IPS DF 6.9 (cell line): ENCODE measurements around the gene SNPH.

ENCODE experiments used
- DNase-seq: peaks from one replicate; pipeline ENCODE4 v3.0.0-alpha.2; 2013; ENCODE audit warnings: low read depth, low spot score
- H3K27ac ChIP-seq: one replicate; pipeline ENCODE4 v1.5.1; 2013; ENCODE audit warnings: low read length, control low read depth
- H3K27me3 ChIP-seq: 2 replicates; pipeline ENCODE4 v1.6.1; 2013; ENCODE audit warnings: mild to moderate bottlenecking, low read length; ENCODE audit not compliant: control insufficient read depth, insufficient read depth
- H3K36me3 ChIP-seq: 2 replicates; pipeline ENCODE4 v1.6.1; 2013; ENCODE audit warnings: low read length; ENCODE audit not compliant: control insufficient read depth, insufficient read depth
- H3K4me1 ChIP-seq: 2 replicates; pipeline ENCODE4 v1.6.1; 2013; ENCODE audit warnings: low read length; ENCODE audit not compliant: control insufficient read depth, insufficient read depth
- H3K4me3 ChIP-seq: 2 replicates; pipeline ENCODE4 v1.5.1; 2013; ENCODE audit warnings: mild to moderate bottlenecking, low read length
- H3K9me3 ChIP-seq: 2 replicates; pipeline ENCODE4 v1.6.1; 2013; ENCODE audit warnings: low read length, inconsistent platforms; ENCODE audit not compliant: control insufficient read depth, insufficient read depth
- WGBS: extraction: QIAGEN DNeasy Blood & Tissue Kit; methylation state at CpG from one replicate; pipeline ENCODE4 v1.1.7; 2013; ENCODE audit warnings: mixed read lengths, missing lambda C conversion rate; ENCODE audit not compliant: insufficient read length, insufficient coverage; 5-methylcytosine and 5-hydroxymethylcytosine counted together

Gene SNPH

GRCh38 chr20:1307571-1307971 is 41.5 kb downstream of the SNPH start:
- no CpG with 5 or more reads among the region's 13 CpGs for WGBS

DNA sequence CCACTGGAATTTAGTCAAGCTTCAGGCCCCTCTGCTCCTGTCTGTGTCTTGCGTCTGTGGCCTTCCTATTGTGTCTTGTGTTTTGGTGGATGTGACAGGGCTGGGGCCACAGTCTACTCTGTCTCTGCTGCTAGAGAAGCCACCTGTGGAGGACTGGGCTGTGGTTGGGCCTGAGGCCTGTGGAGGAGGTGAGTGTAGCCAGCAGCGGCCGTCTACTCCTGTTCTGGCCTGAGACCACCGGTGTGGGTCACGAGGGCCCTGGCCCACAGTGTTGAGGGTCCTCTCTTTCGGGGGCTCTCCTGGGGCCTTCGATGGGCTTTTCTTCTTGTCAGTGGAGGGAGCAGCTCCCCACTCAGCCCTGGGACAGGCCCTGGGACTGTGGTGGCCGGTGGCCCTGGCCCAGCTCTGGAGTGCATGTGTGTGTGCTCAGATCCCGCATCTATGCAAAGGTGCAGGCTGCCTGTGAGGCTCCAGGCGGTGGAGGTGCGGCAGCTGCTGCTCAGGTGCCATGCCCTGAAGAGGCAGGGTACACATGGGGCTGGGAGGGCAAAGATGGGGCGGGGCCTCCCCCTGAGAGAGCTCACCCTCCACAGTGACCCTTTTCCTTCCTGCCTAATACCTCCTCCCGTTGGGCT is 42.1 kb downstream of the SNPH start:
- H3K27me3 ChIP-seq: no peaks in the 10 kb centered on the region
- no peak overlapping the region for H3K4me3 ChIP-seq
- H3K9me3 ChIP-seq: no peaks in the 10 kb centered on the region
- no CpG with 5 or more reads among the region's 13 CpGs for WGBS
- peaks cover 3% of the 10 kb centered on the region; the same call in 1 of the 2 replicates for H3K36me3 ChIP-seq
- H3K27ac ChIP-seq: no peak overlapping the region
- peaks cover 3% of the 10 kb centered on the region for H3K4me1 ChIP-seq
- DNase-seq: no peak

More at GRCh38 chr20:1307571-1307971, 41.5 kb downstream of the SNPH start:
- H3K9me3 ChIP-seq: no peaks in the 10 kb centered on the region
- no peak overlapping the region for H3K4me3 ChIP-seq
- H3K27ac ChIP-seq: no peak overlapping the region
- DNase-seq: no peak
- H3K27me3 ChIP-seq: no peaks in the 10 kb centered on the region
- H3K4me1 ChIP-seq: peaks cover 3% of the 10 kb centered on the region
- H3K36me3 ChIP-seq: peaks cover 3% of the 10 kb centered on the region; the same call in 1 of the 2 replicates

- Histone ChIP-seq H3K27ac (no peak overlapping the region), H3K9me3 (no peaks in the 10 kb centered on the region), H3K27me3 (no peaks in the 10 kb centered on the region), H3K4me3 (no peak overlapping the region), H3K36me3 (peaks cover 3% of the 10 kb centered on the region; the same call in 1 of the 2 replicates), H3K4me1 (peaks cover 3% of the 10 kb centered on the region)
- no CpG with 5 or more reads among the region's 9 CpGs for WGBS
- no peak for DNase-seq
Measured at GRCh38 chr20:1308702-1309095, 42.6 kb downstream of the SNPH start.

DNA sequence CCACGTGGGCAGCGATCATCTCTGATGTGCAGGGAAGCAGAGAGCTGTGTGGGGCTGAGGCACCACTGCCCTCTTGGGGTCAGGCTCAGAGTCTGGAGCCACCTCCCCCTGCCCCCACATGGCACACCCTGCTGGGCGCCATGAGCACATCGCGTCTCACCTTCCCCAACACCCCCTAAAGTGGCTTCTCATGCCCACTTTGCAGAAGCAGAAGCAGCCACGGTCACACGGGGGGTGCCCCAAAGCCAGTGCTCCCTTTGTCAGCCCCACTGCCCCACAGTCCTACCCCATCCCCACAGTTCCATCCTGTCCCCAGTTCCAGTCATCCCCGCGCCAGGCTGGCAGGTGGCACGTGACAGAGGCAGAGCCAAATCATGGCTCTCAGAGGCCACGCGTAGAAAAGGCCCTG is 43.3 kb downstream of the SNPH start:
- no peaks in the 10 kb centered on the region for H3K27me3 ChIP-seq
- DNase-seq: no peak
- no peak overlapping the region for H3K4me3 ChIP-seq
- H3K36me3 ChIP-seq: peaks cover 3% of the 10 kb centered on the region; the same call in 1 of the 2 replicates
- no peak overlapping the region for H3K27ac ChIP-seq
- peaks cover 3% of the 10 kb centered on the region for H3K4me1 ChIP-seq
- no peaks in the 10 kb centered on the region for H3K9me3 ChIP-seq
- WGBS: no CpG with 5 or more reads among the region's 12 CpGs

GRCh38 chr20:1310071-1310470 is 44.0 kb downstream of the SNPH start:
- no peak for DNase-seq
- H3K27me3 ChIP-seq: no peaks in the 10 kb centered on the region
- no CpG with 5 or more reads among the region's 9 CpGs for WGBS

GRCh38 chr20:1310506-1311190 is 44.6 kb downstream of the SNPH start:
- Histone ChIP-seq H3K27me3 (no peaks in the 10 kb centered on the region), H3K4me1 (peaks cover 3% of the 10 kb centered on the region), H3K4me3 (no peak overlapping the region), H3K36me3 (no peaks in the 10 kb centered on the region), H3K9me3 (no peaks in the 10 kb centered on the region), H3K27ac (no peak overlapping the region)
- no peak for DNase-seq
- WGBS: no CpG with 5 or more reads among the region's 12 CpGs

More at GRCh38 chr20:1310071-1310470, 44.0 kb downstream of the SNPH start:
- H3K4me3 ChIP-seq: no peak overlapping the region
- H3K36me3 ChIP-seq: peaks cover 3% of the 10 kb centered on the region; the same call in 1 of the 2 replicates
- no peak overlapping the region for H3K27ac ChIP-seq
- H3K9me3 ChIP-seq: no peaks in the 10 kb centered on the region
- peaks cover 3% of the 10 kb centered on the region for H3K4me1 ChIP-seq

DNA sequence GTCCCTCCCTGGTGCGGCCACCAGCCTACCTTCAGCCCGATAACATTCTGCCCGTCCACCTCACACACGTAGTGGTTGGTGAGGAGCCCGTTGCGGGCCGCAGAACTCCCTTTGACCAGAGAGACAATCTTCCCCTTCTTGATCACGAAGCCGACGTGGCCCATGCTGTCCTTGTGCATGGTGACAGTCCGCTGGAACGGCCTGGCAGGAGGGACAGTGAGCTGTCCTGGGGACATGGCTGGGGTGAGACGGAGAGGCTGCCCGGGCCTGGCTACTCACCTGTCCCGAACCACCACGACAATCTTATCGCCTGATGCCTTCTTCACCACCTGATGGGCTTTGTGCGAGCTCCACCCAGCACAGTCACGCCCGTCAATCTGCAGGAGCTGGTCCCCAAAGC is 46.2 kb downstream of the SNPH start:
- Histone ChIP-seq H3K4me1 (peaks cover 3% of the 10 kb centered on the region; the same call in 1 of the 2 replicates), H3K27ac (no peak overlapping the region), H3K9me3 (no peaks in the 10 kb centered on the region), H3K4me3 (no peak overlapping the region), H3K27me3 (no peaks in the 10 kb centered on the region), H3K36me3 (no peaks in the 10 kb centered on the region)
- no peak for DNase-seq
- WGBS: no CpG with 5 or more reads among the region's 20 CpGs

- no peak overlapping the region for H3K27ac ChIP-seq
- H3K9me3 ChIP-seq: no peaks in the 10 kb centered on the region
- no peaks in the 10 kb centered on the region for H3K27me3 ChIP-seq
- WGBS: no CpG with 5 or more reads among the region's 16 CpGs
- H3K36me3 ChIP-seq: no peaks in the 10 kb centered on the region
- no peak for DNase-seq
- peaks cover 3% of the 10 kb centered on the region; the same call in 1 of the 2 replicates for H3K4me1 ChIP-seq
- peak overlapping the region; percentile 51; the same call in 1 of the 2 replicates for H3K4me3 ChIP-seq
Measured at GRCh38 chr20:1312904-1313235, 46.8 kb downstream of the SNPH start.

- Histone ChIP-seq H3K27me3 (no peaks in the 10 kb centered on the region), H3K4me1 (peaks cover 3% of the 10 kb centered on the region; the same call in 1 of the 2 replicates), H3K9me3 (no peaks in the 10 kb centered on the region), H3K4me3 (peak overlapping the region; percentile 51; the same call in 1 of the 2 replicates), H3K27ac (no peak overlapping the region), H3K36me3 (no peaks in the 10 kb centered on the region)
- WGBS: no CpG with 5 or more reads among the region's 38 CpGs
- peak; percentile 57 for DNase-seq
Measured at GRCh38 chr20:1313236-1313964, 47.3 kb downstream of the SNPH start.

- no peaks in the 10 kb centered on the region for H3K36me3 ChIP-seq
- H3K4me1 ChIP-seq: no peaks in the 10 kb centered on the region
- DNase-seq: no peak
- H3K27ac ChIP-seq: no peak overlapping the region
- H3K9me3 ChIP-seq: no peaks in the 10 kb centered on the region
- no CpG with 5 or more reads among the region's 5 CpGs for WGBS
- no peaks in the 10 kb centered on the region for H3K27me3 ChIP-seq
- no peak overlapping the region for H3K4me3 ChIP-seq
Measured at GRCh38 chr20:1315804-1316203, 49.7 kb downstream of the SNPH start.
